K562 (cell line): Measurements from ENCODE around the gene DBH. TPM values are rescaled to one million over a fixed set of nuclear protein-coding genes. Genes with fewer than 3 reads are reported as not detected.
A peak's percentile ranks its signal among the peaks of the same experiment; 100 is the strongest.

ENCODE experiments used
- ATAC-seq: fragments of 200-7000 bp; cut with Tn5 transposase; 3 replicates; pipeline ENCODE4 v1.9.1; 2020; ENCODE audit warnings: moderate library complexity
- Bru-seq: library from RNA; stranded (reverse); fragments of 400-500 nt; gene quantifications from one replicate; lab custom pipeline; 2021; lab: Mats Ljungman, UMichigan
- BruChase-seq, 2 experiments: library from RNA; stranded (reverse); fragments of 400-500 nt; gene quantifications; one replicate each; lab custom pipeline; 2021; lab: Mats Ljungman, UMichigan
- BruUV-seq: library from RNA; stranded (reverse); fragments of 400-500 nt; replicated peaks from 2 replicates; lab custom pipeline; 2021; lab: Mats Ljungman, UMichigan
- CTCF ChIA-PET: fragments of 300-600 bp; formaldehyde crosslinking; extraction: SDS; loops from one replicate; lab custom pipeline; 2021; ENCODE audit warnings: low intra/inter-chr PET ratio; lab: Yijun Ruan, JAX
- POLR2A ChIA-PET: fragments of 300-600, 350-650 bp; sonication (Branson Sonifier 250); formaldehyde crosslinking; extraction: SDS; loops from one replicate; lab custom pipeline; 2021; ENCODE audit warnings: antibody characterized with exemption, inconsistent platforms; lab: Yijun Ruan, JAX
- DNase-seq, 4 experiments: peaks; one replicate each; pipeline versions ENCODE4 v3.0.0 to v3.0.0-alpha.2; 2011 to 2018; ENCODE audit warnings: low spot score in 3 of 4, mixed read lengths in 3 of 4; ENCODE audit errors: extremely low read depth in 1 of 4
- FAIRE-seq: peaks from 2 replicates; lab custom pipeline; 2011; peaks lifted over from hg19 to GRCh38; lab: Jason Lieb, UNC
- H2AFZ ChIP-seq: 2 replicates; pipeline ENCODE4 v1.6.0; 2011; ENCODE audit warnings: low read depth, low read length, control low read depth, inconsistent platforms
- H3K27ac ChIP-seq: fragments of 200-600 bp; 3 replicates; pipeline ENCODE4 v1.8.0; 2011; ENCODE audit warnings: low read depth, mild to moderate bottlenecking, control low read depth, inconsistent platforms, low read length, moderate library complexity, mixed read lengths; ENCODE audit errors: extremely low read depth
- H3K27me3 ChIP-seq, 2 experiments: fragments of 300-600 bp in 1 of 2; 2 replicates in 1 of 2; 3 replicates in 1 of 2; pipeline versions ENCODE4 v1.6.0 to v1.8.0; 2011; ENCODE audit warnings: inconsistent platforms in 2 of 2, low read length in 2 of 2, mild to moderate bottlenecking in 1 of 2, mixed read lengths in 1 of 2, moderate library complexity in 1 of 2; ENCODE audit not compliant: control insufficient read depth in 2 of 2, insufficient read depth in 2 of 2
- H3K36me3 ChIP-seq: fragments of 300-600 bp; 3 replicates; pipeline ENCODE4 v1.8.0; 2011; ENCODE audit warnings: mild to moderate bottlenecking, low read length, inconsistent platforms; ENCODE audit not compliant: control insufficient read depth, insufficient read depth
- H3K4me1 ChIP-seq, 2 experiments: fragments of 200-600 bp in 1 of 2; replicated peaks in 1 of 2; 2 replicates in 1 of 2; 3 replicates in 1 of 2; pipeline versions ENCODE4 v1.5.1 to v1.8.0; 2011; ENCODE audit warnings: inconsistent platforms in 2 of 2, low read length in 2 of 2, mild to moderate bottlenecking in 1 of 2, mixed read lengths in 1 of 2, moderate library complexity in 1 of 2; ENCODE audit not compliant: control insufficient read depth in 2 of 2, insufficient read depth in 2 of 2
- H3K4me2 ChIP-seq: 2 replicates; pipeline ENCODE4 v1.6.1; 2011; ENCODE audit warnings: low read length, control low read depth, inconsistent platforms, mixed read lengths; ENCODE audit not compliant: insufficient read depth
- H3K4me3 ChIP-seq: fragments of 200-600 bp; sonication (generic), shearing (Covaris generic); 2 replicates; pipeline ENCODE4 v1.5.1; 2016; ENCODE audit warnings: control low read depth, inconsistent platforms
- H3K79me2 ChIP-seq: fragments of 200-600 bp; 3 replicates; pipeline ENCODE4 v1.8.0; 2011; ENCODE audit warnings: low read length, inconsistent platforms; ENCODE audit not compliant: control insufficient read depth, insufficient read depth
- H3K9ac ChIP-seq, 2 experiments: 2 replicates each; pipeline versions ENCODE4 v1.6.0 to v1.6.1; 2011; ENCODE audit warnings: low read depth in 2 of 2, low read length in 2 of 2, control low read depth in 1 of 2, inconsistent platforms in 1 of 2, mild to moderate bottlenecking in 1 of 2, mixed read lengths in 1 of 2; ENCODE audit not compliant: insufficient read depth in 1 of 2
- H3K9me1 ChIP-seq: one replicate; pipeline ENCODE4 v1.6.0; 2011; ENCODE audit warnings: inconsistent platforms, mild to moderate bottlenecking, low read length, moderate library complexity; ENCODE audit not compliant: control insufficient read depth, insufficient read depth
- H3K9me3 ChIP-seq: replicated peaks from 2 replicates; pipeline ENCODE4 v1.5.1; 2011; ENCODE audit warnings: low read depth, low read length, inconsistent platforms; ENCODE audit not compliant: control insufficient read depth, insufficient read depth
- H4K20me1 ChIP-seq: replicated peaks from 2 replicates; pipeline ENCODE4 v1.6.1; 2011; ENCODE audit warnings: low read length, inconsistent platforms, mixed read lengths; ENCODE audit not compliant: control insufficient read depth, insufficient read depth
- NCOA4 ChIP-seq: fragments of 450-650 bp; IDR thresholded peaks from 2 replicates; pipeline ENCODE4 v1.6.1; 2018; ENCODE audit warnings: mild to moderate bottlenecking; ENCODE audit not compliant: partially characterized antibody
- WGBS: fragments of 100-300 bp; shearing (Covaris generic); methylation state at CpG from one replicate; pipeline ENCODE4 v1.1.6; 2016; ENCODE audit warnings: low coverage, mixed read lengths; ENCODE audit not compliant: insufficient coverage; ENCODE audit errors: missing lambda C conversion rate; 5-methylcytosine and 5-hydroxymethylcytosine counted together
- in situ Hi-C: fragments of 300-500 bp; cut with MboI; formaldehyde crosslinking; loops from 4 replicates; pipeline ENCODE4 v1.15.0; 2018; ENCODE audit warnings: inconsistent platforms, mixed read lengths
- intact Hi-C: fragments of 100-400 bp; cut with micrococcal nuclease; formaldehyde crosslinking; loops from 2 replicates; pipeline ENCODE4 v1.14.2; 2022
- long read RNA-seq, 3 experiments: library from polyadenylated mRNA in 2 of 3; library from RNA in 1 of 3; unstranded in 2 of 3; stranded (forward) in 1 of 3; transcript quantifications; one replicate each; pipeline ENCODE4 v2.0.0, GENCODE V29; 2019 to 2022
- polyA minus RNA-seq, 3 experiments: library from RNA; depleted of rRNA, polyadenylated mRNA; stranded (reverse); fragments of >200 nt; gene quantifications; 2 replicates each; pipeline ENCODE4 v1.2.3, GENCODE V29; 2011
- polyA plus RNA-seq, 8 experiments: library from polyadenylated mRNA; depleted of rRNA in 4 of 8; stranded (reverse) in 5 of 8; unstranded in 3 of 8; fragments of >200 nt; fragmentation: Nextera tagmentation in 2 of 8; fragmentation: Illumina TruSeq in 1 of 8; extraction: Ambion mirVana in 2 of 8; extraction: Trizol in 1 of 8; gene quantifications; 2 replicates each; pipeline versions ENCODE4 v1.2.1 to v1.2.3, GENCODE V29; 2011 to 2014; ENCODE audit warnings: inconsistent platforms in 1 of 8, missing spikeins in 1 of 8
- total RNA-seq, 7 experiments: library from RNA; depleted of rRNA in 6 of 7; stranded (reverse); fragments of >200 nt in 6 of 7; fragmentation: Illumina TruSeq in 2 of 7; extraction: Trizol in 2 of 7; gene quantifications; 2 replicates each; pipeline versions ENCODE4 v1.2.1 to v1.2.3, GENCODE V29; 2011 to 2021; ENCODE audit warnings: low replicate concordance in 1 of 7
- TF ChIP-seq, protein P1 (sequence below): fragments of 450-650 bp; IDR thresholded peaks from 2 replicates; pipeline ENCODE4 v1.6.1; 2016

Gene DBH
- total RNA-seq (2011; cell fraction: chromatin; rRNA removed; ENCODE audit: low replicate concordance), result not detected in 2 replicates
- not detected in 2 replicates for total RNA-seq (2011; cell fraction: nucleolus; rRNA removed)
- total RNA-seq (2011; cell fraction: nucleoplasm; rRNA removed), result not detected in 2 replicates
- total RNA-seq (2014; rRNA removed), result not detected in 2 replicates
- not detected in 2 replicates for total RNA-seq (2014; rRNA removed; fragmentation: Illumina TruSeq; extraction: Trizol)
- total RNA-seq (2015; rRNA removed; fragmentation: Illumina TruSeq; extraction: Trizol), result not detected in 2 replicates
- not detected in 2 replicates for total RNA-seq (2021)
- polyA plus RNA-seq (2011; rRNA removed), result not detected in 2 replicates
- not detected in 2 replicates for polyA plus RNA-seq (2011; cell fraction: cytosol; rRNA removed)
- polyA plus RNA-seq (2011; cell fraction: nucleus; rRNA removed), result not detected in 2 replicates
- polyA plus RNA-seq (2012), result not detected in 2 replicates
- polyA plus RNA-seq (2014; fragmentation: Illumina TruSeq; extraction: Trizol), result not detected in 2 replicates
- polyA plus RNA-seq (2014; fragmentation: Nextera tagmentation; extraction: Ambion mirVana), result not detected
- not detected in 2 replicates for polyA plus RNA-seq (2014; rRNA removed)
- polyA minus RNA-seq (2011; rRNA and poly(A)+ RNA removed), result not detected in 2 replicates
- polyA minus RNA-seq (2011; cell fraction: cytosol; rRNA and poly(A)+ RNA removed), result not detected in 2 replicates
- polyA minus RNA-seq (2011; cell fraction: nucleus; rRNA and poly(A)+ RNA removed), result not detected in 2 replicates
- Bru-seq, nascent RNA, result not detected
- not detected for BruChase-seq, experiment 1, labeled RNA remaining after a 2-hour chase
- not detected for BruChase-seq, experiment 2, labeled RNA remaining after a 6-hour chase
- long read RNA-seq, experiment 1, result 0 reads
- long read RNA-seq, experiment 2, result 0 reads
- long read RNA-seq, experiment 3, result 0 reads

DNA sequence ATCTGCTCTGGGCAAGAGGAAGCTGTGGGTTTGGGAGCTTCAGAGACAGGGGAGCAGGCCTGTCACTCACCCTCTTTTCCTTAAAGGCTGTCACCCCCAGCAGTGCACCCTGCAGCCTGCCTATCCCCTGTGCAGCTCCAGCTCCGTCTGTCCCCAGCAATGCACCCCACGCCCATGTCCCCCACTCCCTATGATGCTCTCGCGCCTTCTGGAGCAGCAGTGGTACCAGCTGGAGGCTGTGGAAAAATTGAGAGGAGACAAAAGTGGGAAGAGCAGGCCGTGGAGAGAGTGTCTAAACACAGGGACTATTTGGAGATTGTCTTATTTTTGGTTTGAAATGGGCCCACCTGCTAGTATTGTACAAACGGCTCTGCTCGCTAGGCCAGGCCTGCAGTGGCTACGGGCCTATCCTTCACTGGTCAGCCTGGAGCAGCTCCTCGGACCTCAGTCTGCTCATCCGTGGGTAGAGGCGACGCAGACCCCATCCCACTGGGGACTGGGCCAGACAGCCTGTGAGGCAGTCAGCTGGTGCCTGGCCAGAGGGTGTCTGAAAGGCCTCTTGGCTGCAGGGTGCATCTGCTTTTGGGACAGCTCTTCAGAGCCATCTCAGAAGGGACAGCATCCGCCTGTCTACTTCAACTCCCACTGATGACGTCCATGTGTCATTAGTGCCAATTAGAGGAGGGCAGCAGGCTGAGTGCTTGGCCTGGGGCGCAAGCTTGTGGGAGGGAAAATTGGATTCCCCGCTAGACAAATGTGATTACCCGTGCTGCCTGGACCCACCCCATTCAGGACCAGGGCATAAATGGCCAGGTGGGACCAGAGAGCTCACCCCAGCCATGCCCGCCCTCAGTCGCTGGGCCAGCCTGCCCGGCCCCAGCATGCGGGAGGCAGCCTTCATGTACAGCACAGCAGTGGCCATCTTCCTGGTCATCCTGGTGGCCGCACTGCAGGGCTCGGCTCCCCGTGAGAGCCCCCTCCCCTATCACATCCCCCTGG lies at the start of gene DBH:
DBH (plus strand) TSS at position 831 of the 999 bp plus-strand sequence; CDS start at position 840, 9 bp downstream.
- no peaks in the 10 kb centered on the region for H3K9me3 ChIP-seq
- no peaks in the 10 kb centered on the region for H3K79me2 ChIP-seq
- ATAC-seq (no peak), DNase-seq (no peak), FAIRE-seq (no peak)
- ChIA-PET CTCF (no interaction called here), POLR2A (interaction anchor here (0.6 to 1.1 kb wide), 3 partner anchors 9 to 105 kb away, joined by 3 to 4 read pairs (median 4); no protein-coding TSS in a partner anchor)
- no peak within 1 kb of the TSS for H3K27ac ChIP-seq
- WGBS, result 1% methylated on average over 24 of the region's 24 CpGs
- no peaks in the 10 kb centered on the region for H3K9me1 ChIP-seq
- no peaks in the 10 kb centered on the region for H3K36me3 ChIP-seq
- intact Hi-C loops, result no loop called here
- no peak within 1 kb of the TSS for H2AFZ ChIP-seq
- no TSS peak for BruUV-seq
- H4K20me1 ChIP-seq, result peaks cover 8% of the 10 kb centered on the region
- H3K4me3 ChIP-seq, result no peak within 1 kb of the TSS
- H3K4me2 ChIP-seq, result no peak within 1 kb of the TSS
- in situ Hi-C loops, result no loop called here
- peaks cover 0 to 80% of the 10 kb centered on the region in 2 experiments; a peak in 3 of 5 replicates for H3K27me3 ChIP-seq
- no peak within 1 kb of the TSS for H3K9ac ChIP-seq
- TF ChIP-seq NCOA4, result no peak
- TF ChIP-seq, protein P1, sequence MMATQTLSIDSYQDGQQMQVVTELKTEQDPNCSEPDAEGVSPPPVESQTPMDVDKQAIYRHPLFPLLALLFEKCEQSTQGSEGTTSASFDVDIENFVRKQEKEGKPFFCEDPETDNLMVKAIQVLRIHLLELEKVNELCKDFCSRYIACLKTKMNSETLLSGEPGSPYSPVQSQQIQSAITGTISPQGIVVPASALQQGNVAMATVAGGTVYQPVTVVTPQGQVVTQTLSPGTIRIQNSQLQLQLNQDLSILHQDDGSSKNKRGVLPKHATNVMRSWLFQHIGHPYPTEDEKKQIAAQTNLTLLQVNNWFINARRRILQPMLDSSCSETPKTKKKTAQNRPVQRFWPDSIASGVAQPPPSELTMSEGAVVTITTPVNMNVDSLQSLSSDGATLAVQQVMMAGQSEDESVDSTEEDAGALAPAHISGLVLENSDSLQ, result 0 out of 2 replicates have a peak, but pooled peaks have one; percentile 16
- H3K4me1 ChIP-seq, result peaks cover 0 to 8% of the 10 kb centered on the region in 2 experiments; a peak in 3 of 5 replicates
